ENCODE results near the gene CNGA3. TPM values are rescaled to one million over a fixed set of nuclear protein-coding genes. Genes with fewer than 3 reads are reported as not detected.

CNGA3 gene
- total RNA-seq, 1 experiment from 2014 or later: not detected

DNA sequence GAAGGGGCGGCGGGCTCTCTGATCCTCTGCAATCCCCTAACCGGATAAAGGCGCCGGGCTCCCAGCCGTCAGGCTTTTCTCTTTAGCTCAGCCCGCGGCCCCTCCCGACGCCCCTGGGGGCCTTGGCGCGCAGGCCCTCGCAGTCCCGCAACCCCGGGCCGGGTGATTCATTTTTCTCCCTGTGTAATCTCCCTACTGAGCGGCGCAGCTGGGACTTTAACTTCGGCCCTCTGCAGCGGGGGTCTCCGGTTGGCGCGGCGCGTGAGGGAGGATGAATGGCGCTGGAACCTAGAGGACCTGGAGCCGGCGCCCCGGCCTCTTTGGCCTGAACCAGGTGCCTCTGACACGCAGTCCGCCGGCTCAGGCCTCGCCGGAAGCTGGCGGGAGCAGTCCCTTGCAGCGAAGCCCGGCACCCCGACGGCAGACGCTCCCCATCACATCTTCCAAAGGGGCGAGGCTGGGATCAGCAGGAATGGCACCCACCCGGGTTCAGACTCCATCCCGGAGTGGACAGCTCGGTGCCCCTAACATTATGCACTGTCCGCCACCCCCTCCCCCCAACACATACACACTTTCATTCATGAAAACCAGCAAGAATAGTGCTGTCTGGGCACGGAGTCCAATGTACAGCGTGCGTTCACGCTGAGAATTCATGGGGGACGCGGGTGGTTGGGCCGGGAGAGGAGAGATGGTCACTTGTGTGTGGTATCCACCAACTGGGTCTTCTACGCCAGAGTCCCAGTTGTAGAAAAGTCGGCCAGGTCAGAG, 1.2 kb downstream of the CNGA3 start:
- no peaks in the 10 kb centered on the region for H3K79me2 ChIP-seq (ENCODE audit: insufficient read depth, low read length)
- H3K56ac ChIP-seq (ENCODE audit: insufficient read length, low read depth, low read length): no peak overlapping the region
- H3K4ac ChIP-seq (ENCODE audit: low read depth, low read length): no peak overlapping the region
- no peak overlapping the region for H2BK12ac ChIP-seq (ENCODE audit: insufficient read length, low read depth, low read length)
- H3K4me1 ChIP-seq (ENCODE audit: insufficient read depth, low read length): no peaks in the 10 kb centered on the region
- WGBS (ENCODE audit: extremely low coverage, insufficient read length, low lambda C conversion rate): no CpG with 5 or more reads among the region's 54 CpGs
- TF ChIP-seq, protein P1, sequence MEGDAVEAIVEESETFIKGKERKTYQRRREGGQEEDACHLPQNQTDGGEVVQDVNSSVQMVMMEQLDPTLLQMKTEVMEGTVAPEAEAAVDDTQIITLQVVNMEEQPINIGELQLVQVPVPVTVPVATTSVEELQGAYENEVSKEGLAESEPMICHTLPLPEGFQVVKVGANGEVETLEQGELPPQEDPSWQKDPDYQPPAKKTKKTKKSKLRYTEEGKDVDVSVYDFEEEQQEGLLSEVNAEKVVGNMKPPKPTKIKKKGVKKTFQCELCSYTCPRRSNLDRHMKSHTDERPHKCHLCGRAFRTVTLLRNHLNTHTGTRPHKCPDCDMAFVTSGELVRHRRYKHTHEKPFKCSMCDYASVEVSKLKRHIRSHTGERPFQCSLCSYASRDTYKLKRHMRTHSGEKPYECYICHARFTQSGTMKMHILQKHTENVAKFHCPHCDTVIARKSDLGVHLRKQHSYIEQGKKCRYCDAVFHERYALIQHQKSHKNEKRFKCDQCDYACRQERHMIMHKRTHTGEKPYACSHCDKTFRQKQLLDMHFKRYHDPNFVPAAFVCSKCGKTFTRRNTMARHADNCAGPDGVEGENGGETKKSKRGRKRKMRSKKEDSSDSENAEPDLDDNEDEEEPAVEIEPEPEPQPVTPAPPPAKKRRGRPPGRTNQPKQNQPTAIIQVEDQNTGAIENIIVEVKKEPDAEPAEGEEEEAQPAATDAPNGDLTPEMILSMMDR (conservative IDR thresholded peaks at IDR 0.05): no peak
- no peak overlapping the region for H2AK5ac ChIP-seq (ENCODE audit: insufficient read length, low read length)
- H3K27ac ChIP-seq (ENCODE audit: insufficient read length, low read depth, low read length): no peak overlapping the region
- H3K9me3 ChIP-seq (ENCODE audit: control insufficient read depth, low read depth, low read length): no peaks in the 10 kb centered on the region
- H3T11ph ChIP-seq (ENCODE audit: low read length): no peak overlapping the region
- Mint-ChIP-seq H3K36me3 (ENCODE audit: insufficient read depth in 1 of 3, low read depth in 3 of 3) (peaks cover 1 to 12% (median 6%) of the 10 kb centered on the region in 3 experiments; a peak in 4 of 7 replicates), H3K4me1 (peaks cover 18 to 24% of the 10 kb centered on the region in 2 experiments), H3K27ac (no peak overlapping the region), H3K27me3 (ENCODE audit: low read depth) (peaks cover 91% of the 10 kb centered on the region), H3K4me3 (peak overlapping the region; percentile 56 to 83), H3K9me3 (peaks cover 11 to 12% of the 10 kb centered on the region in 2 experiments)
- no peak overlapping the region for H2AFZ ChIP-seq (ENCODE audit: low read length)
- H3K27me3 ChIP-seq (ENCODE audit: insufficient read depth, low read length): peaks cover 42% of the 10 kb centered on the region
- no peak overlapping the region for H4K5ac ChIP-seq (ENCODE audit: insufficient read length, low read depth, low read length)
- peak overlapping the region; percentile 76 for H3K4me2 ChIP-seq (ENCODE audit: insufficient read depth, insufficient read length, low read length)
- no peak overlapping the region for H2BK120ac ChIP-seq (ENCODE audit: low read depth, low read length, poor library complexity, severe bottlenecking)
- H4K91ac ChIP-seq (ENCODE audit: insufficient read length, low read depth, low read length): no peak overlapping the region
- H3K18ac ChIP-seq (ENCODE audit: insufficient read length, low read depth, low read length): peak overlapping the region; percentile 48
- no peak overlapping the region for H2BK15ac ChIP-seq (ENCODE audit: low read depth, low read length)
- H2BK20ac ChIP-seq (ENCODE audit: low read depth, low read length, poor library complexity, severe bottlenecking): no peak overlapping the region
- H3K79me1 ChIP-seq (ENCODE audit: insufficient read depth, low read depth, low read length, poor library complexity, severe bottlenecking): no peaks in the 10 kb centered on the region
- no peak overlapping the region for H4K8ac ChIP-seq (replicated peaks; ENCODE audit: insufficient read length, low read depth, low read length)
- H3K23me2 ChIP-seq (ENCODE audit: insufficient read length, low read depth, low read length, poor library complexity, severe bottlenecking): peaks cover 21% of the 10 kb centered on the region
- no peak overlapping the region for H2BK5ac ChIP-seq (ENCODE audit: insufficient read length, low read length)
- no peak overlapping the region for H3K23ac ChIP-seq (ENCODE audit: insufficient read length, low read depth, low read length)
- no peaks in the 10 kb centered on the region for H4K20me1 ChIP-seq (ENCODE audit: control insufficient read depth, insufficient read depth, insufficient read length)
- no peak overlapping the region for H3K9ac ChIP-seq (ENCODE audit: extremely low read depth, insufficient read length, low read length)
- peak overlapping the region; percentile 44; the same call in 1 of the 2 replicates for H3K14ac ChIP-seq (ENCODE audit: insufficient read depth, low read length)
- DNase-seq: peak; percentile 42
